T-helper 22 cell (primary cell): ENCODE measurements around the gene ATG7.

Source experiments
- DNase-seq: peaks from one replicate; pipeline ENCODE4 v3.0.0-alpha.2; 2020; ENCODE audit warnings: low read depth

Gene ATG7

GRCh38 chr3:11539218-11539617 lies 267.0 kb downstream of the ATG7 start:
- no peak for DNase-seq

- no peak for DNase-seq
Observed at GRCh38 chr3:11539677-11540076, 267.5 kb downstream of the ATG7 start.

- DNase-seq = no peak
Observed at GRCh38 chr3:11541321-11542303, 269.4 kb downstream of the ATG7 start.

- no peak for DNase-seq
Observed at GRCh38 chr3:11542551-11542950, 270.4 kb downstream of the ATG7 start.

GRCh38 chr3:11543141-11543947 lies 271.1 kb downstream of the ATG7 start:
- no peak for DNase-seq

- DNase-seq = no peak
Observed at GRCh38 chr3:11543948-11544387, 271.8 kb downstream of the ATG7 start.

GRCh38 chr3:11544412-11545181 lies 272.4 kb downstream of the ATG7 start:
- no peak for DNase-seq

- DNase-seq = no peak
Observed at GRCh38 chr3:11545186-11545851, 273.1 kb downstream of the ATG7 start.

GRCh38 chr3:11546657-11547302 lies 274.6 kb downstream of the ATG7 start:
- DNase-seq = no peak

GRCh38 chr3:11547498-11547897 lies 275.3 kb downstream of the ATG7 start:
- no peak for DNase-seq

- DNase-seq = no peak
Observed at GRCh38 chr3:11548721-11549131, 276.5 kb downstream of the ATG7 start.

GRCh38 chr3:11549580-11550140 lies 277.5 kb downstream of the ATG7 start:
- no peak for DNase-seq

- DNase-seq = no peak
Observed at GRCh38 chr3:11551036-11551435, 278.8 kb downstream of the ATG7 start.

GRCh38 chr3:11552289-11553264 lies 280.4 kb downstream of the ATG7 start:
- DNase-seq = no peak

GRCh38 chr3:11553436-11554235 lies 281.4 kb downstream of the ATG7 start:
- DNase-seq = no peak

- no peak for DNase-seq
Observed at GRCh38 chr3:11554236-11554610, 282.0 kb downstream of the ATG7 start.

GRCh38 chr3:11554666-11555065 lies 282.5 kb downstream of the ATG7 start:
- DNase-seq = no peak

- no peak for DNase-seq
Observed at GRCh38 chr3:11555211-11555782, 283.1 kb downstream of the ATG7 start.
